ENCODE measurements around the gene SUSD3. TPM values are rescaled to one million over a fixed set of nuclear protein-coding genes. Genes with fewer than 3 reads are reported as not detected.

Gene SUSD3
- total RNA-seq, 3 donors from 2014 or later = 1.3 to 52.4 (median 45.9) TPM

- TF ChIP-seq CTCF (IDR thresholded peaks at IDR 0.05) (no peak), POLR2AphosphoS5 (IDR thresholded peaks at IDR 0.05) (no peak), POLR2A (IDR thresholded peaks at IDR 0.05) (no peak)
- no peak overlapping the region for H3K27ac ChIP-seq
- H3K4me3 ChIP-seq = no peak overlapping the region
- intact Hi-C loops (cut with DNase I; ENCODE audit: low total_unique reads) = no loop called here
- no peaks in the 10 kb centered on the region for H3K4me1 ChIP-seq
- DNase-seq (ENCODE audit: low spot score in 2 of 2) = no peak
- no peaks in the 10 kb centered on the region for H3K36me3 ChIP-seq
- no peaks in the 10 kb centered on the region for H3K27me3 ChIP-seq
- H3K9me3 ChIP-seq = no peaks in the 10 kb centered on the region
These were observed 23.3 kb upstream of the SUSD3 start for GRCh38 chr9:93035106-93035660.

DNA sequence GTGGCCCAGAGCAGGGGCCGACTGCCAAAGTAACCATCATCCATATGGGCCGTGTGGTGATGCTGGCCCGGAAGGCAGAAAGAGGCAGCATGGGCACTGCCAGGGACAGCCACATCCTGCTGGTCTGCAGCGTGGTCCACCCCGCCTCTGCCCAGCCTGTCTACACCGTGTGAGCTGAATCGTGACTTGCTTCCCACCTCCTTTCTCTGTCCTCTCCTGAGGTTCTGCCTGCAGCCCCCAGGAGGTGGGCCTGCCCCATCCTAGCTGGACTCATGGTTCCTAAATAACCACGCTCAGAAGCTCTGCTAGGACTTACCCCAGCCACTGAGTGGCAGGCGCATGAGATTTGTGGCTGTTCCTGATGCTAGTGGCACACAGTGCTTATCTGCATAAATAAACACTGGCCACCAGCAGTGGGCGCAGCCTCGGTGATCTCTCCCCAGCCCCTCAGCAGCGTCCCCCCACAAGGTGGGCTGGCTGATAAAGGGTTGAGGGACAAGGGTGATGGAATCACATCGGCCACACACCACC, 22.6 kb upstream of the SUSD3 start:
- H3K27me3 ChIP-seq = no peaks in the 10 kb centered on the region
- no peak overlapping the region for H3K27ac ChIP-seq
- H3K4me3 ChIP-seq = no peak overlapping the region
- no peaks in the 10 kb centered on the region for H3K36me3 ChIP-seq
- intact Hi-C loops (cut with DNase I; ENCODE audit: low total_unique reads) = no loop called here
- no peaks in the 10 kb centered on the region for H3K4me1 ChIP-seq
- no peak for DNase-seq (ENCODE audit: low spot score in 2 of 2)
- no peaks in the 10 kb centered on the region for H3K9me3 ChIP-seq
- no peak for TF ChIP-seq POLR2AphosphoS5 (IDR thresholded peaks at IDR 0.05)
- TF ChIP-seq CTCF (IDR thresholded peaks at IDR 0.05) = no peak
- no peak for TF ChIP-seq POLR2A (IDR thresholded peaks at IDR 0.05)

DNA sequence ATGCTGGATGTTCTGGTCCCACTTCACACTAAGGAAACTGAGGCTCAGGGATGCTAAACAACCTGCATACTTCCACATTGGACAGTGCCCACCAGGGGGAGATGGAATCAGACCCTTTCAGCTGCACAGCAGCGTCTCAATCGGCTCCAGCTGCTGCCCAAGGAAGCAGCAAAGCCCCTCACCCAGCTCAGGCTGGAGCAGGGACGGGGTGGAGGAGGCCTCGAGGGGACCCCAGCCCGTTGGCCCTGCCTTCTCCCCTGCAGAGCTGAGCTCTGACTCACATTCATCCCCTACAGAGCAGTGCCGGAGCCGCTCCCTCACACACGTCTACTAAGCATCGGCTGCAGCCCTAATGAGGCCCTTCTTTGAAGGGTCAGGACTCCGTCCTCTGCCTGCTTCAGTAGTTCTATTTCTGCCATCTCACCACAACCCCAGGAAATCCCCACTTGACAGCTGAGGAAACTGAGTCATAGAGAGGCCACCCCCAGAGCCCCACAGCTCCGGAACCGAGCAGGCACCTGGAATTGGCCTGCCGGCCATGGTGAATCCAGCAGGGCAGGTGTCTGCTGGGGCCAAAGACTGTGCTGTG, 21.5 kb upstream of the SUSD3 start:
- intact Hi-C loops (cut with DNase I; ENCODE audit: low total_unique reads) = no loop called here

GRCh38 chr9:93037476-93037971, 21.0 kb upstream of the SUSD3 start:
- H3K9me3 ChIP-seq = no peaks in the 10 kb centered on the region
- no peak overlapping the region for H3K27ac ChIP-seq
- intact Hi-C loops (cut with DNase I; ENCODE audit: low total_unique reads) = no loop called here
- H3K4me1 ChIP-seq = no peaks in the 10 kb centered on the region
- H3K36me3 ChIP-seq = no peaks in the 10 kb centered on the region
- no peak overlapping the region for H3K4me3 ChIP-seq
- no peaks in the 10 kb centered on the region for H3K27me3 ChIP-seq
- TF ChIP-seq POLR2AphosphoS5 (IDR thresholded peaks at IDR 0.05) = no peak
- no peak for TF ChIP-seq CTCF (IDR thresholded peaks at IDR 0.05)
- no peak for TF ChIP-seq POLR2A (IDR thresholded peaks at IDR 0.05)
- DNase-seq (ENCODE audit: low spot score in 2 of 2) = no peak

More for the DNA sequence above, 21.5 kb upstream of the SUSD3 start:
- no peak overlapping the region for H3K27ac ChIP-seq
- H3K36me3 ChIP-seq = no peaks in the 10 kb centered on the region
- TF ChIP-seq POLR2A (IDR thresholded peaks at IDR 0.05) (no peak), CTCF (IDR thresholded peaks at IDR 0.05) (no peak), POLR2AphosphoS5 (IDR thresholded peaks at IDR 0.05) (no peak)
- H3K4me1 ChIP-seq = no peaks in the 10 kb centered on the region
- no peak for DNase-seq (ENCODE audit: low spot score in 2 of 2)
- H3K4me3 ChIP-seq = no peak overlapping the region
- no peaks in the 10 kb centered on the region for H3K27me3 ChIP-seq
- H3K9me3 ChIP-seq = no peaks in the 10 kb centered on the region

DNA sequence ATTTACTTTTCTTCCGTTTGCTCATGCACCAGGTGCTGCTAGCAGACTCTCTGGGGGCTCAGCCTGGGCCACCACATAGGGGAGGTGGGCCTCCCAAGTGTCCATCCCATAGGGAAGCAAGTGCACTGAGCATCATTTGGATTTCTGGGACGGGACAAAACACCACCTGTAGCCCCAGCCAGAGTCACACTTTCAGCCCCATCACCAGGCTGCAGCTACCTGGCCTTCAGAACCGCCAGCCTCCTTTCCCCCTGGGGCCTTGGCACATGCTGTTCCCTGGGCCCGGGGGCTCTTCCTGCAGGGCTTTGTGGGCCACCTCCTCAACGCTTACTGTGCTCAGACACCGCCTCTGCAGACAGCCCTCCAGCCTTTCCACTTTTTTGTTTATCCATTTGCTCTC, 19.6 kb upstream of the SUSD3 start:
- H3K36me3 ChIP-seq = no peaks in the 10 kb centered on the region
- no peaks in the 10 kb centered on the region for H3K9me3 ChIP-seq
- no peak overlapping the region for H3K27ac ChIP-seq
- intact Hi-C loops (cut with DNase I; ENCODE audit: low total_unique reads) = no loop called here
- H3K4me3 ChIP-seq = no peak overlapping the region
- no peaks in the 10 kb centered on the region for H3K27me3 ChIP-seq
- no peaks in the 10 kb centered on the region for H3K4me1 ChIP-seq
- TF ChIP-seq POLR2A (IDR thresholded peaks at IDR 0.05) = no peak
- no peak for TF ChIP-seq CTCF (IDR thresholded peaks at IDR 0.05)
- no peak for TF ChIP-seq POLR2AphosphoS5 (IDR thresholded peaks at IDR 0.05)
- no peak for DNase-seq (ENCODE audit: low spot score in 2 of 2)

Data from breast epithelium (tissue), 4 donors.